Activated CD4-positive, alpha-beta T cell treated with anti-CD3 and anti-CD28 coated beads for 1 hour (primary cell): ENCODE measurements around the gene NEURL3.
A peak's percentile ranks its signal among the peaks of the same experiment; 100 is the strongest.

Source experiments
- DNase-seq: peaks from one replicate; pipeline ENCODE4 v3.0.0-alpha.2; 2020

The NEURL3 gene

GRCh38 chr2:96527286-96528005 lies 22.3 kb upstream of the NEURL3 start:
- peak; percentile 31 for DNase-seq

GRCh38 chr2:96526615-96527285 lies 21.6 kb upstream of the NEURL3 start:
- no peak for DNase-seq

GRCh38 chr2:96526101-96526591 lies 21.0 kb upstream of the NEURL3 start:
- DNase-seq: no peak

DNA sequence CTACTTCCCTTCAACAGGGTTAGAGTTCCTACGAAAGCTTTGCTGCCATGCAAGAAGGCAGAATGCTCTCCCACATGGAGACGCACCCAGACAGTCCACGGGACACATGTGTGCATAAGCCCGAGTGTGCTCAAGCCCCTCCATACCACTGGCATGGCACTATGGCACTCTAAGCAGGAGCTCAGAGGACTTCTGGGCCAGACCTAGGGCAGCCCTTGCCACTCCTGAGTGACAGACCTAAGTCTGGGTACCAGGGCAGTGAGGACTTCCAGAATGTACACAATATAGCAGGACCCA lies 20.0 kb upstream of the NEURL3 start:
- DNase-seq: no peak

DNA sequence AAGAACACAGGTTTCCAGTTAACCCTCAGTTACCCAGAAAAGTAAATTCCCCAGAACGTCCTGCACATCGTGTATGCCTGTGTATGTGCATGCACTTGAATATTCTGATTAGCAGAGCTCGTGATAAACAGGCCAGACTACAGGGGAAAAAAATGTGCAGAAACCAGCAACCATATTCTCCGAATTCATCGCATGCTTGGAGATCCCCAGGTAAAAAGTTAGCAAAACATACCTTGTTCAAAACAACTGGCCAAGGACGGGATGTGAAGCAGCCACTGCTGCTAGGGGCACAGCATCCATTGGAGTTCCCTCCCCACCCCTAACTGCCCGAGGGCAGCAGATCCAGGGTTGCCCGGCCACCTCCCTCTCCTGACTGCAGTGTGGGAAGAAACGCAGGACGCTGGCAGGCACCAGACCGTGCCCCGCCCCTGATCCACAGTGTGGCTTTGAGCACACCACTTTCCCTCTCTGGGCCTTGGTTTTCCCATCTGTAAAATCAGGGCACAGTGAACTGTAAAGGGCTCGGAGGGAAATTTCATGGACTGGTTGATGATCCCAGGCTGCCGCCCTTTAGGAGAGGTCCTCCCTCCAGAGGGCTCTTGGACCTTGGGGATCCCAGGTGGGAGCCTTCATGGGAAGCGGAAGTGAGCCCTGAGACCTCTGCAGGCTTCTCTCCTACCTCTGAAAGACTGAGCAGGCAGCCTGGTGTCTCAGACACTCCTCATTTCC lies 19.5 kb upstream of the NEURL3 start:
- no peak for DNase-seq

DNA sequence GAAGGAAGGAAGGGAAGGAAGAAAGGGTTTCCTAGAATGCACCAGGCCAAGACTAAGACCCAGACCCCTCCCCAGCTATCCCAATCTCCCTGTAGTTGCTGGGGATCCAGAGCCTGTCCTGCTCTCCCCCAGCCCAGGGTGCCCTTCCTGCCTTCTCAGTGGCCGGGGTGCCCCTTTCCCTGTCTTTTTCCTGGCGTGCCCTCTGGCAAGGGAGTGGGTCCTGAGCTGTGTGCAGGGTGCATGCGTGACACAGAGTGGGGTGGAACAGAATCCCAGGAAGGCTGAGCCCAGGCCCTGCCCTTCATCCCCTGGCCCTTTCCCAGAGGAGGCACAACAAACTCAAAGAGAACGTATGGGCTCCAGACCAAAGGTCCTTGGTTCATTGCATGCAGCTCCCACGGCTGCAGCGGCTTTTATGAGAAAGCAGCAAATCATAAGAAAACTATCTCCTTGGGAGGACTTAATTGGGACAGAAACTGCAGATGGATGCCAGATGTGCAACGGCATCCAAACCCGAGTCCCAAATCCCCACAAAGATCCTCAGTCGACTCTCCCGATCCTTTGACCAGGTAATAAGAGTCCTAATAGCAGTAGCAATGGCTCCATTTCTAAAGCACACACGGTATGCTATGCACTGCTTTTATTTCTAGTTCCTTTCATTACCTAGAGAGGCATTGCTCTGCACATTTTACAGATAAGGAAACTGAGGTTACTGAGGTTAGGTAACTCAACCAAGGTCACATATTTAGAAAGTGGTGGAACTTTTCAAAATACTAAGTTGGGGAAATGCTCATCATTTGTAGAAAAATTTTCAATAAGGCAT lies 18.7 kb upstream of the NEURL3 start:
- DNase-seq: no peak

DNA sequence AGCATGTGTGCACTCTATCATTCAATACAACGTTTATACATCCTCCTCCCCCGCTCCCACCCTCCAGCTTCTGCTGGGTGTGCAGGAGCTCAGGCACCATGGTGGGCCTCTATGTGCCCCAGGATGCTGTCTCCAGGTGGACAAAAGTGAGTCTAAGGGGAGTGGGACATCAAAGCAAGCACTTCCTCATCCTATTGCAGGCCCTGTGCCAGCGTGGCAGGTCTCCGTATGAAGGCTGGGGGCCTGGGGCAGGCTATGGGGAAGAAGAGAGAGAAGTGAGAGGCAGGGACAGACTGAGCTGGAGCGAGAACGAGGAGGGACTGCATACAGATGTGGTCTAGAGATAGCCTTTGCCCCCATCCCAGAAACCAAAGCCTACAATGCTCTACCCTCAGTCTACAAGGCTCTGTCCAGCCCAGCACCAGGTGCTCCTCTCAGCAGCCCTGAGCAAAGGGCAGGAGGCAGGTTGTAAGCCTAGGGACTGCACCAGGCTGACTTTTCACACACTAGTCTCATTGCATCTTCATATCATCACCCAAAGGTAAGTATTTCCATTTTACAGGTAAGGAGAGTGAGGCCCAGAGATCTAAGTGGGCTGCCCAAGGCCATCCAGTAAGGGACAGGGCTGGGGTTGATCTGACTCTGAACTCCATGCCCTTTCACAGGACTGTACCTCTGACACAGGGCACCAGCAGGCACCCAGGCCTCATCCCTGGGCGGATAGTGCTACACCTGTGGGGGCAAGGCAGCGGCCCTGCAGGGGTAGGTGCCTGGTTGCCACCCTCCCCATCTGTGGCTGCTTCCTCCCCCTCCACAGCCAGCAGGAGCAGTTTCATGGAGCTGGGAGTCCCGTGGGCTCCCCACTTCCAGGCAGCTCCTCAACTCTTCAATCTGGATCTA lies 17.4 kb upstream of the NEURL3 start:
- no peak for DNase-seq

DNA sequence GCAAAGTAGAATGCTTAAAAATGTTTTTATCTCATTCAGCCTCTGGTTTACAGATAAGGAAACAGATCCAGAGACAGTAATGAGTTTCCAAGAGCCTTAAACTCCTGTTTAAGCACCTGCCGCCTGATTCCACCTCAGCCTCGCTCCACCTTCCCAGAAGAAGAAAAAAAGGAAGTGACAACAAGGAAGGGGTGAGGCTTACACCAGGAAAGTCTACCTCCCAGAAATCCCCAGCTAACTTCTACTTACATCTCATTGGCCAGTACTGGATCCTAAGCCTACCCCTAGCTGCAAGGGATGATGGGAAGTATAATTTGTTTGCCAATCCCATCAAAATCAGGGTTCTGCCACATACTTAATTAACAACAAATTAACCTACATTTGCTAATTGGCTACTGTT lies 16.1 kb upstream of the NEURL3 start:
- no peak for DNase-seq

DNA sequence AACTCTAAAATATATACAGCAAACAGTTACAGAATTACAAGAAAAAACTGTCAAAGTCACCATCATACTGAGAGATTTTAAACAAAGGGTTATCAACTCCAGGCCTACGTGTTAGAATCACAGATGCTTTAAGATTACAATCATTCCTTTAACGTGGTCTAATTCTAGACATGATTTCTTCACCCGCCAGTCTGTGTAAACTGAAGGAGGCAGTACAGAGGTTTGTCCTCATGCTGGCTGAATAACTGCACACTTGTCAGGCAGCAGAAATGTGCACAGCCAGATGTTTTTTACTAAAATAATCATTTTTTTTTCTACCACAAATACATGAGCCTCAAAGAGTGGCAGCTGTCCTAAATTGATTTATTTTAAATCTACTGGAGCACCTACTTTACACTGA lies 15.5 kb upstream of the NEURL3 start:
- no peak for DNase-seq

DNA sequence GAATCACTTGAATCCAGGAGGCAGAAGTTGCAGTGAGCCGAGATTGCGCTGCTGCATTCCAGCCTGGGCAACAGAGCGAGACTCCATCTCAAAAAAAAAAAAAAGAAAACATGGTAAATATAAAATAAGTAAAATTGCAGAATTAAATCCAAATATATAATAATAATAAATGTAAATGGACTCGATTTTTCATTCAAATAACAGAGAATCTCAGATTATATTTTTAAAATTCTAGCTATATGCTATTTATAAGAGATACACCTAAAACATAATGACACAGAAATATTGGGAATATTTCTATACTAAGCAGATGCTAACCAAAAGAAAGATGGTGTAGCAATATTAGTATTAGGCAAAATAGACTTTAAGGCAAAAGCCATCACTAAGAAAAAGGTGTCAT lies 15.1 kb upstream of the NEURL3 start:
- no peak for DNase-seq

GRCh38 chr2:96517079-96517478 lies 11.9 kb upstream of the NEURL3 start:
- no peak for DNase-seq

GRCh38 chr2:96514521-96514920 lies 9.4 kb upstream of the NEURL3 start:
- DNase-seq: no peak

- DNase-seq: no peak
Observed at GRCh38 chr2:96512341-96512740, 7.2 kb upstream of the NEURL3 start.

DNA sequence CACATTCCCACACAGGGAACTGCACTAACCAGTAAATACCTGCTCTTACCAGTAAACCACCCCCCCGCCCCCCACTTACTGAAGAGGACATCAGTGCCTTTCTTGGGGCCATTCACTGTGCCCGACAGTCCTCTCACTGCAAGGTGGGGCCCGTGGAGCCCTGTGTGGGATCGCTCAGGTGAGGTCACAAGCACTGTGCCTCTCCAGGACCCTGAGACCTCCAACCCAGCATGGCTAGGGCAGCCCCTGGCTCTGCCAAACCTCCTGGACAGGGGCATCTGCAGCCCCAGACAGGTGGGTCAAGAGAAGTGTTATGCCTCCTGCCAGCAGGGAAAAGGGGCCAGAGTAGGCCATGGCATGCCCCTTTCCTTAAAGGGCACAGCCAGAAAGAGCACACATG lies 6.7 kb upstream of the NEURL3 start:
- no peak for DNase-seq

GRCh38 chr2:96510931-96511595 lies 5.9 kb upstream of the NEURL3 start:
- DNase-seq: no peak

DNA sequence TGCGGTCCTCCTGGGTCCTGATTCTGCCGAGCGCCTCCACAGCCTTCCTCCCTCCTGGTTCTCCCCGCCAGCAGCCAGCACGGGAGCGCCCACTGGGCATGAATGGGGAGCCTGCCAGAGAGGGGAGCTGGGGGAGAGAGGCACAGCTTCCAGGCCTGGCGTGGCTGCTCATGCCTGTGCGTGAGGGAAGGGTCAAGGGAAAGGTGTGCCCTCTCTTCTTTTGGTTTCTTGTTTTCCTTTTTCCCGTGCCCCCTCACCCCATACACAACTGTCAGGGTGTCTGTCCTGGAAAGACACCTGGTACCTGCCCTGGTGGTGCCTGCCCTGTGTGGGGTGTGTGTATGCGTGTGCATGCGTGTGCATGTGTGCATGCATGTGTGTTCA lies 4.7 kb upstream of the NEURL3 start:
- DNase-seq: no peak

- DNase-seq: peak; percentile 31
Observed at GRCh38 chr2:96509114-96509846, 4.1 kb upstream of the NEURL3 start.

GRCh38 chr2:96508521-96509113 lies 3.5 kb upstream of the NEURL3 start:
- no peak for DNase-seq

- DNase-seq: peak; percentile 84
Observed at GRCh38 chr2:96507957-96508520, 2.9 kb upstream of the NEURL3 start.

DNA sequence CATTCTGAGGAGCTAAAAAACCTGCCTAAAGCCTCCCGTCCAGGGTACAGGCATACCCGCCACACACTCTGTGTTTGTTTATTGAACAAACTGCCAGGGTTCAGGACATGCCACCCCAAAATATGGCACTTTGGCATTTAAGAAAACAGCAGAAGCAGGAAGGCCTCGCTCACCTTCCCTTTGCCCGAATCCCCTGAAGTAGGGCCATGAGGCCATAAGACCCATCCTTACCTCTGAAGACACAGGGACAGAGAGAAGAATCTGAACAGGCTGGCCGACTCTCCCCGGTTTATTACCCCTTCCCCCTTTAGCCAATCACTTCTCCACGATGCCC lies 1.7 kb upstream of the NEURL3 start:
- no peak for DNase-seq
